ENCODE results near the gene VILL. TPM values are rescaled to one million over a fixed set of nuclear protein-coding genes. Genes with fewer than 3 reads are reported as not detected.

Gene VILL
- total and polyA plus RNA-seq, 4 donors: 10.2 to 32.3 (median 22.5) TPM

DNA sequence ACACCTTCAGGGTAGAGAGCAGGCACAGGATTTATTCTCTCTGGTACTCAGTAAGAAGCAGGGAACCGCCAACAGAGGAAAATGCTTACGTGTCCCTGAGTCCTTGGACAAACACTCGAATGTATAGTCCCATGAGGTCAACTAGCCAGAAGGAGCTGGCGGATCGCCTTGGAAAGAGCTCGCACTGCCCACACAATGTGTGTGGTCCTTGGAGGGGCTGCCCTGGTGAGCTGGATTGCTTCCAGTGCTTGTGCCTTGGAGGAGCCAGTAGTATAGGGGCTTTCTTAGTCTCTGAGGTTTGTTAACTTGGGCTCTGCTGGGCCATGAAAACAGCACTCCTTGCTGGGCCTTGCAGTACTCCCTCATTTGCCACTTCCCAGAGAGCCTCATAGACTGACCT, 40.7 kb upstream of the VILL start:
- no peak overlapping the region for H3K9ac ChIP-seq (ENCODE audit: insufficient read depth in 1 of 2, low read length in 2 of 2)
- WGBS, 2 donors: 62 to 81% methylated on average over 6 of the region's 6 CpGs
- ATAC-seq (ENCODE audit: insufficient read depth, low FRiP score) (peak; percentile 55), DNase-seq (peak; percentile 95 to 98 (median 97))
- no peaks in the 10 kb centered on the region for H3K27me3 ChIP-seq (ENCODE audit: control insufficient read depth in 3 of 3, insufficient read depth in 3 of 3, low read length in 2 of 3)
- no peak overlapping the region for H3K4me3 ChIP-seq
- H3K27ac ChIP-seq (ENCODE audit: low read depth in 1 of 2, low read length in 1 of 2): peak overlapping the region in 1 of 2 donors; percentile 82
- no peaks in the 10 kb centered on the region for H3K9me3 ChIP-seq (ENCODE audit: control insufficient read depth in 4 of 4, insufficient read depth in 3 of 4, low read length in 3 of 4)
- TF ChIP-seq CTCF (IDR thresholded peaks at IDR 0.05; ENCODE audit: control extremely low read depth, extremely low read depth): no peak
- peaks cover 0 to 12% (median 4%) of the 10 kb centered on the region in 4 donors for H3K36me3 ChIP-seq (ENCODE audit: control insufficient read depth in 4 of 4, insufficient read depth in 4 of 4, low read length in 4 of 4)
- H3K4me1 ChIP-seq (ENCODE audit: control insufficient read depth in 5 of 5, insufficient read depth in 5 of 5, low read length in 5 of 5): peaks cover 15 to 57% (median 40%) of the 10 kb centered on the region in 5 donors

GRCh38 chr3:37952564-37952963, 38.0 kb upstream of the VILL start:
- no peak for DNase-seq
- Histone ChIP-seq H3K9me3 (ENCODE audit: control insufficient read depth in 4 of 4, insufficient read depth in 3 of 4, low read length in 3 of 4) (no peaks in the 10 kb centered on the region), H3K4me3 (no peak overlapping the region), H3K27me3 (ENCODE audit: control insufficient read depth in 3 of 3, insufficient read depth in 3 of 3, low read length in 2 of 3) (no peaks in the 10 kb centered on the region), H3K27ac (ENCODE audit: low read depth in 1 of 2, low read length in 1 of 2) (no peak overlapping the region), H3K9ac (ENCODE audit: insufficient read depth in 1 of 2, low read length in 2 of 2) (no peak overlapping the region), H3K4me1 (ENCODE audit: control insufficient read depth in 5 of 5, insufficient read depth in 5 of 5, low read length in 5 of 5) (peaks cover 0 to 53% (median 24%) of the 10 kb centered on the region in 5 donors), H3K36me3 (ENCODE audit: control insufficient read depth in 4 of 4, insufficient read depth in 4 of 4, low read length in 4 of 4) (peaks cover 0 to 19% (median 8%) of the 10 kb centered on the region in 4 donors)
- WGBS, 2 donors: 100% methylated on average over 1 of the region's 1 CpG
- TF ChIP-seq CTCF (IDR thresholded peaks at IDR 0.05; ENCODE audit: control extremely low read depth, extremely low read depth): no peak
- ATAC-seq (ENCODE audit: insufficient read depth, low FRiP score): no peak

- DNase-seq: peak in 1 of 3 donors; percentile 52
- Histone ChIP-seq H3K9me3 (ENCODE audit: control insufficient read depth in 4 of 4, insufficient read depth in 3 of 4, low read length in 3 of 4) (no peaks in the 10 kb centered on the region), H3K27ac (ENCODE audit: low read depth in 1 of 2, low read length in 1 of 2) (no peak overlapping the region), H3K36me3 (ENCODE audit: control insufficient read depth in 4 of 4, insufficient read depth in 4 of 4, low read length in 4 of 4) (peaks cover 0 to 19% (median 8%) of the 10 kb centered on the region in 4 donors), H3K4me1 (ENCODE audit: control insufficient read depth in 5 of 5, insufficient read depth in 5 of 5, low read length in 5 of 5) (peaks cover 0 to 50% (median 24%) of the 10 kb centered on the region in 5 donors), H3K27me3 (ENCODE audit: control insufficient read depth in 3 of 3, insufficient read depth in 3 of 3, low read length in 2 of 3) (no peaks in the 10 kb centered on the region), H3K9ac (ENCODE audit: insufficient read depth in 1 of 2, low read length in 2 of 2) (no peak overlapping the region), H3K4me3 (no peak overlapping the region)
- WGBS, 2 donors: 91 to 96% methylated on average over 2 of the region's 2 CpGs
- no peak for ATAC-seq (ENCODE audit: insufficient read depth, low FRiP score)
- no peak for TF ChIP-seq CTCF (IDR thresholded peaks at IDR 0.05; ENCODE audit: control extremely low read depth, extremely low read depth)
Measured at GRCh38 chr3:37953226-37953625, 37.4 kb upstream of the VILL start.

Data from lung (tissue), 12 donors.